ENCODE results near the gene NVL. TPM values are rescaled to one million over a fixed set of nuclear protein-coding genes. Genes with fewer than 3 reads are reported as not detected.
"Not testable (repeated sequence)": the region's sequence is repeated elsewhere in the genome, so short reads cannot be mapped to it uniquely, and the experiment has no call there.

NVL gene
- total RNA-seq, 1 donor from 2014 or later = 15.7 TPM

DNA sequence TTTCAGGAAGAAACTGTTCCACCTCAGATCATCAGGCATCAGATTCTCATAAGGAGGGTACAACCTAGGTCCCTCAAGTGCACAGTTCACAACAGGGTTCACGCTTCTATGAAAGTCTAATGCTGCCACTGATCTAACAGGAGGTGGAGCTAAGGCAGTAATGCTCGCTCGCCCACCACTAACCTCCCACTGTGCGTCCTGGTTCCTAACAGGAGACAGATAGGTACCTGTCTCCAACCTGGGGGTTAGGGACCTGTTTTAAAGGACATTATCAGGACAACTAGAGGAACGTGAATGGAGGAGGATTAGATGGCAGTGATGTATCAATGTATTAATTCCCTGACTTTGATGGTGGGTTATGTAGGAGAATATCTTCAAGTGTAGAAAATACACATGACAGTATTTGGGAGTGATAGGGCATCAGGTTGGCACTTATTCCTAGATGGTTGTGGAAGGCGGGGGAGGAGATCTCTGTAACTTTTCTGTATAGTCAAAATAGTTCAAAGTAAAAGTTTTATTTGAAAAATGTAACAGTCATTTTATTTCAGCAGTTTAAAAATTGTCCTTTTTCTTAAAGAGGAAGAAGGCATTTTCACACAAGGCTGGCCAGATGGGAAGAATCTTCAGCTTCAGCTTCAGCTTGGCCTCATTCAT, 103.0 kb downstream of the NVL start:
- no peak for ATAC-seq

GRCh38 chr1:224223819-224224714, 105.9 kb downstream of the NVL start:
- peak; percentile 36 for ATAC-seq

DNA sequence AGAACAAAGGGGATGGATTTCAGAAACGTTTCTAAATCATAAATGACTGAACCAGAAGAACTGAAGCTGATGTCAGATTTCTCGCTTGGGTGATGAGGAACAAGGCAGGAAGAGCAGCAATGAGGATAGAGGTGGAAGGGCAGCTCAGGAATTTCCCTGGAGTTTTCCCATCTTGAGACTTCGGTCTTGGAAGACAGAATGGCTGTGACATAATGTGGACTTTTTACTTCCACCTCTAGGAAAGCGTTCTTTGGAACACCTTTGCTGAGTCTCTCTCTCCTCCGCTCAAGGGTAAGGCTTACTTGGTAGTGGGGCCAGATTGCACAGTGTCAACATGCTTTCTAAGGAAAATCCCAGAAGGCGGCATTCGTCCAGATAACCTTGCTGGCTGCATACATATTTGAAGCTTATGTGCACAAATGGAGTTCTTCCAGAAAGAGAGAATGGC, 110.3 kb downstream of the NVL start:
- ATAC-seq = no peak

DNA sequence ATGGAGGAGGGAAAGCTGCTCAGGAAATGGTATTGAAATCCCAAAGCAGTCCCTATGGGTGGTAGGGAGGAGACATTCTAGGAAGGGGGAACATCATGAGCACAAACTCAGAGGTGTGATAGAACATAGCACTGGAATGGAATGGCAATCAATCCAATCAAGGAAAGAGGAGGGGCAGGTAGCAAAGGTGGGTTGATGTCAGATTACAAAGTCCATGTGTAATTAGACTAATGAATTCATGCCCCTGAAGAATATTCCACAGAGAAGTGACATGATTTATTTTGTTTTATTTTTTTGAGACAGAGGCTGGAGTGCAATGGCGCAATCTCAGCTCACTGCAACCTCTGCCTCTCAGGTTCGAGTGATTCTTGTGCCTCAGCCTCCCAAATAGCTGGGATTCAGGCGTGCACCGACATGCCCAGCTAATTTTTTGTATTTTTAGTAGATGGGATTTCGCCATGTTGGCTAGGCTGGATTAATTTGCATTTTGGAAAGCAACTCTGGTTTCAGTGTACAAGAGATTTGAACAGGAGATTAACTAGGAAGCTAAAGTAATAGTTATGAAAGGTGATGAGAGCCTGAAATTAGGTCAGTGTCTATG, 110.9 kb downstream of the NVL start:
- no peak for ATAC-seq

DNA sequence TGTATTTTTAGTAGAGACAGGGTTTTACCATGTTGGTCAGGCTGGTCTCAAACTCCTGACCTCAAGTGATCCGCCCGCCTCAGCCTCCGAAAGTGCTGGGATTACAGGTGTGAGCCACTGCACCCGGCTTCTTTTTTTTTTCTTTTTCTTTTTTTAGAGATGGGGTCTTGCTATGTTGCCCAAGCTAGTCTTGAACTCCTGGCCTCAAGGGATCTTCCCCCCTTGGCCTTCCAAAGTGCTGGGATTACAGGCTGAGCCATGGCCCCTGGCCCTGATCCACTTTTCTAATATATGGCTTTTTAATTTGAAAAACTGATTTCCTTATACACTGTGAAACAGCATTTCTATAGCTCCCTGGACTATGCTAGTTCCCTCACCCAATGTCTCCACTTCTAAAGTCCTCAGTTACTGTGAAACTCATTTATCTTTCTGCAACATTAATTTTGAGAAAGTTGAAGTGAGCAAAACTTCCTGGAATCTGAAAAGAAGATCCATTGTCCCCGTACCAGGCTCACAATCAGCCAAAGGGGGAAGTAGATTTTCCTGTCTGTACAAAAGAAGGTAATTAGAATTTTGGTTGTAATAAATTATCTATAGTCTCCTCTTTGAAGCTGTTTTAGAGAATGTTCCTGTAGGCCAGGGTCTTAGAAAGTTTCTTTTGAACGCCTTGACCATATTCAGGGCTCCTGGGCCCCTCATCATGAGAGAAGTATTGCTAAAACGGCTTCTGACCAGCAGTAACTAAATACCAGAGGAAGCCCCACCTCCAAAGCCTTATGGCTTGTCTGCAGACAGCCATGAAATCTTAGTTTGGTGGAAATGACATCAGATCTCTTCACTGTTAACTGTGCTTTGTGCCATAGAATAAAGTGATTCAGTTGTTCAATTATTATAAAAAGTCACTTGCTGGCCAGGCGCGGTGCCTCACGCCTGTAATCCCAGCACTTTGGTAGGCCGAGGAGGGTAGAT, 112.0 kb downstream of the NVL start:
- no peak for ATAC-seq

GRCh38 chr1:224216382-224216781, 113.6 kb downstream of the NVL start:
- ATAC-seq = no peak

DNA sequence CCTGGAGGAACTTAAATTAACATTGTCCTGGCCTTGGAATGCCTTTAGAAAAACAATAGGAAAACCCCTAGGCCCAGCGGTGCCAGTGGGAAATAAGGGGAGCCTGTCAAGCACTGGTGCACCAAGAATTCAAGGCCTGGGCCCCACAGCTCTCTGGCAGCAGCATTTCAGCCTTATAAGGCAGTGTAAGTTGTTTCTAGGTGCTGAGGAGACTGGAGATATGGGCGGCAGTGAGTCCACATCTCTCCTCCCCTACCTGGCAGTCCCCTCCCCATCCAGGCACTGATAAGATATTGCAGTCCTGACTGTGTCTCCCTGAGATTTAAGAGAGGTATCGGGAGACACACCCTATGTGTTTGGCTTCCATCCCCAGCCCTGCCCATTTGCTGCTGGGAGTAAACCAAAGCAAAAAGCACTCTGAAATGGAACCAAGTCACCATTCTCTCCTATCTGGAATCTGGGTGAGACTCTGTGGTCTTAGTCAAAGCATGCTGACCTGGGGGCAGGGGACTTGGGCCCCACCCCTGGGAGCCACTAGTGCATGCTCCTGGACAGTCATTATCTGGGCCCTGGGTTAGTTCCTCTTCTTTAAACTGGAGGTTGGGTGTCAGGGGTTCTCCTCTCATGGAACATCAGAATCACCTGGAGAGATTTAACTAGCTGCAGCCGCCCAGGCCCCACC, 116.4 kb downstream of the NVL start:
- peak; percentile 64 for ATAC-seq

- ATAC-seq = no peak
Observed at GRCh38 chr1:224212618-224213061, 117.3 kb downstream of the NVL start.

DNA sequence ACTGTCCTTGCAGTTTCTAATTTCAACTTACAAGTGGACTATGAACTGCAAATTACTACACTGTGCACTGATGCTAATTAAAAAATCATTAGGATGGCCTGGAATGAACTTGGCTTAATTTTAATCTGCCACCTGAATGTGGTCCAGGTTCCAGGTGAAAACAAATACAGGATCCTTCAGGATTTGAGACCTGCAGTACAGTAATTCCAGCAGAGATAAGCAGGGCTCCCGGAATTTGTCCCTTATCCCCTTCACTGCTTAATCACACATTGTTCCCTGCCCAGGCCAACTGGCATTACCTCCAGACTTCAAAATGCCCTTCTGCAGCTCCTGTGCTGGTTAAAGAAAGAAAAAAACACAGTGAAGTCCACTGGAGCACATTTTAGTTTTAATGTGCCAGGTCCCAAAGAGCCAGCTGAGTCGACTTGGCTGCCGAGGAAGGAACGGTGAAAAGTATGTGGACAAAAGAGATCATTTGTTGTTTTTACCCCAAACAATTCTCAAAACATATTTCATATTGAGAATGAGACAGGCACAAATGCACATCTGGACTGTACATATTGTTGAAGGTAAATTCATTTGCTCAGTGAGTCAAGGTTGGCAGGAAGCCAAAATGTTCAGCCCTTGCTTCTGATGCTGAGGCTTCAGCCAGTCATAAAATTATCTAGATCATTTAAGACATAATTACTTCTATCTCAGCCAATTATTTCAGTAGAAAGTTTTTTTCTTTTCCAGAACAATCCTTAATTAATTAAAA, 118.6 kb downstream of the NVL start:
- ATAC-seq = no peak

DNA sequence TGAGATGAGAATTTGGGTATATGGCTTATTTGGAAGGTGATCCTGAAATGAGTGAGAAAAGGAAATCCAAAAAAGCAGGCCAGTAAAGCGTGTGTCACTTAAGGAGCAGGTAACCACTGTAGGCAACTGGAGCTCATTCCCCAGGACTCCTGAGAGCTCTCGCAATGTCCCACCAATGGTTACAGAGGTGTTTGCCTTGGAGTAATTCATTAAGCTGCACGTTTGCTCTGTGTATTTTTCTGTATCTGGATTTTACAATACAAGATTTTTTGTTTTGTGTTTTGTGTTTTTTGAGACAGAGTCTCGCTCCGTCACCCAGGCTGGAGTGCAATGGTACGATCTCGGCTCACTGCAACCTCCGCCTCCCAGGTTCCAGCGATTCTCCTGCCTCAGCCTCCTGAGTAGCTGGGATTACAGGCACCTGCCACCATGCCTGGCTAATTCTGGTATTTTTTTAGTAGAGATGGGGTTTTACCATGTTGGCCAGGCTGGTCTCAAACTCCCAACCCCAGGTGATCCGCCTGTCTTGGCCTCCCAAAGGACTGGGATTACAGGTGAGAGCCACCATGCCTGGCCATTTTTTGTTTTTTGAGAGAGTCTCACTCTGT, 123.9 kb downstream of the NVL start:
- ATAC-seq = not testable (repeated sequence)

DNA sequence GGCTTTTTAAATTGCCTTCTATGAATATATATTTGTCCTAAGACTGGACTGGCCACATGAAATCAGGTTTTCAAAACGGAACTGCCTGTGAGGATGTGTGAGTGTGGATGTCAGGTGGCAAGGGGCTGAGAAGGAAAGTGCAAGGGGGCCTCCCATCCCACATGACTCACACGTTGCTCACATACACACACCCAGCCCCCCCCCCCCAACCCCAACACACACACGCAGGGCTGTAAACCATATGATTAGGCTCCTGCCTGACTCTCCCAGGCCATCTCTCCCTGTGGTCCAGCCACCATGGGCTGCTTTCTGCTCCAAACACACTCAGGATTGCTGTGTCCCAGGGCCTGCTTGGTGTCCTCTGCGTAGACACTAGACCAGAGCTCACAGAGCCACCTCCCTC, 124.5 kb downstream of the NVL start:
- peak; percentile 46 for ATAC-seq

DNA sequence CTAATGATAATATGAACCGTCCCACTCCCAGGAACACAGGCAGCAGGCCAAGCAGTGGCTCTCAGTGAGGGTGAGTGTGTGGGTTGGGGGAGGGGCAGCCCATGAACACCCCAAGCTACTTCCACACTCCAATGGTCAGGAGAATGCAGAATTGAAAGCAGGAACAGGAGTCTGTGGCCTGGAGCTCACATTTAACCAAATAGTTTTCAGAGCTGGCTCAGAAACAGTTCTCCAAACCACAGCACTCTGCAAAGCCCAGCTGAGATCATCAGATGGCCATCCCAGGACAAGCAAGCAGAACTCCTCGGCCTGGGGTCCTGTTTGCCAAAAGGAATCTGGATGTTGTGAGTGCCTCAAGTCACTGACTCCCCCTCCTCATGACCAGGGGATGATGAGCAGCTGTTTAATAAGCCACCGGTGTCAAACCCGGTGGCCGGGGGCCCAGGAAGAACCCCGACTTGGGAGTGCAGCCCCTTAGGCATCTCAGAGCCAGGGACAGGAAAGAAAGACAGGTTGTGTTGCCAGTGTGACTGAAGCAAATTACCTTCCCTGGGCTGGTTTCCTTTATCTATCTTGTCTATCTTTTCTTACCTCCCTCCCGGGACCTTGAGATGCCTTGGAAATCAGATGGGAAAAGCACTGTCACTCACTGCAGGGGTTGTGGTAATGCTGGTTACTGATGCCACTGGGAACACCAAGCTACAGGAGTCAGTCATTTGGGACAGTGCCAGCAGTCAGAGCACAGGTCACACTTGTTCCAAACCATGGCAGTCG, 126.5 kb downstream of the NVL start:
- ATAC-seq = no peak

DNA sequence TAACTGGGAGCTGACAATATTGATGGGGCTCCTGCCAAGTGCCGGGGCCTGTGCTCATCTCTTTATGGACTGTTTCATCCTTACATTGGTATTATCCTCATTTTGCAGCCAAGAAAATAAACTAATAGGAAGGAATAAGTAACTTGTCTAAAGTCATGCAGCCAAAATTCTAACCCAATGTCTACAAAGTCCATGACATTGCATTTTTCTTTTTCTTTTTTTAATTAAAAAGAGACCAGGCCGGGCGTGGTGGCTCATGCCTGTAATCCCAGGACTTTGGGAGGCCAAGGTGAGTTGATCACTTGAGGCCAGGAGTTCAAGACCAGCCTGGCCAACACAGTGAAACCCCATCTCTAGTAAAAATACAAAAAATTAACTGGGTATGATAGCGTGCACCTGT, 128.1 kb downstream of the NVL start:
- no peak for ATAC-seq

- ATAC-seq = no peak
Observed at GRCh38 chr1:224201383-224201782, 128.6 kb downstream of the NVL start.

DNA sequence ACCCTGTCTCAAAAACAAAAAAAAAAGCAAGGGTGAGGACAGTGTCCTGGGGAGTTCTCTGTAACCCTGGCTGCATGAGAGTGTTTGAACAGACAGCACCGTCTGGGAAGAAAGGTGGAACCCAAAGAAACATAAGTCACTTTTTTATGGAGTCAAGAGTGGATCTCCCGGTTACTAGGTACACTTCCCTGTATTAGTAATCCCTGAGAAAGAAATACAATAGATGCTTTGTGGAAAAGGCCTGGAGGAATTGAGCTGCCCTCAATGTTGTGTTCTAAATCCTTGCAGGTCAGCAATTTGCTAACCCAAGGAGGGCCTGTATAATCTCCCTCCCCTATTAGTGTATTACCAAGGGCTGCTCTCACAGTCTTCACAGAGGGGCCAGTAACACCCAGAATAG, 130.3 kb downstream of the NVL start:
- ATAC-seq = peak; percentile 49

- ATAC-seq = peak; percentile 88
Observed at GRCh38 chr1:224198572-224198971, 131.4 kb downstream of the NVL start.

- no peak for ATAC-seq
Observed at GRCh38 chr1:224196813-224197600, 133.0 kb downstream of the NVL start.

GRCh38 chr1:224193319-224193966, 136.5 kb downstream of the NVL start:
- no peak for ATAC-seq

Measured in esophagus mucosa (tissue), 1 donor.